ENCODE results near the gene CSH2.

DNA sequence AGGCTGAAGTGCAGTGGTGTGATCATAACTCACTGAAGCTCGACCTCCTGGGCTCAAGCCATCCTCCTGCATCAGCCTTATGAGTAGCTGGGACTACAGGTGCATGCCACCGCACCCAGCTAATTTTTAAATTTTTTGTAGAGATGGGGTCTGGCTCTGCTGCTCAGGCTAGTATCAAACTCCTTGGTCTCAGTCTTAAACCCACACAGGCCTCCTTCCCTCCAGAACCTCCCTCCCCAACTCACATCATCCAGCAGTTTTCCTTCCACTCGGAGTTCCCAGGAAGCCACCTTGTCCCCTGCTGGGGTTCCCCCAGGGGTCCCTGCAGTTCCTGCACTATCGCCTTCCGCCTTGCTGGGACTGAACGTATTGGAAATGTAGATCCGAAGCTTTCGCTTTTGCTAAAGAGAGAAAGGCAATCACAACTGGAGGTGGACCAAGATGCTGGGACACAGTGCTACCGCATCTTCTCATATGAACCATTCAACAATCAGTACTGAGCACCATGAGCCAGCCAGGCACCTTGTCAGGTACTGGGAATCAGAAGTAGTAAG, 38.2 kb downstream of the CSH2 start:
- TF ChIP-seq, protein P1, sequence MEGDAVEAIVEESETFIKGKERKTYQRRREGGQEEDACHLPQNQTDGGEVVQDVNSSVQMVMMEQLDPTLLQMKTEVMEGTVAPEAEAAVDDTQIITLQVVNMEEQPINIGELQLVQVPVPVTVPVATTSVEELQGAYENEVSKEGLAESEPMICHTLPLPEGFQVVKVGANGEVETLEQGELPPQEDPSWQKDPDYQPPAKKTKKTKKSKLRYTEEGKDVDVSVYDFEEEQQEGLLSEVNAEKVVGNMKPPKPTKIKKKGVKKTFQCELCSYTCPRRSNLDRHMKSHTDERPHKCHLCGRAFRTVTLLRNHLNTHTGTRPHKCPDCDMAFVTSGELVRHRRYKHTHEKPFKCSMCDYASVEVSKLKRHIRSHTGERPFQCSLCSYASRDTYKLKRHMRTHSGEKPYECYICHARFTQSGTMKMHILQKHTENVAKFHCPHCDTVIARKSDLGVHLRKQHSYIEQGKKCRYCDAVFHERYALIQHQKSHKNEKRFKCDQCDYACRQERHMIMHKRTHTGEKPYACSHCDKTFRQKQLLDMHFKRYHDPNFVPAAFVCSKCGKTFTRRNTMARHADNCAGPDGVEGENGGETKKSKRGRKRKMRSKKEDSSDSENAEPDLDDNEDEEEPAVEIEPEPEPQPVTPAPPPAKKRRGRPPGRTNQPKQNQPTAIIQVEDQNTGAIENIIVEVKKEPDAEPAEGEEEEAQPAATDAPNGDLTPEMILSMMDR (IDR thresholded peaks at IDR 0.05; ENCODE audit: low read depth, low read length), result no peak
- TF ChIP-seq POLR2A (IDR thresholded peaks at IDR 0.05; ENCODE audit: extremely low read depth, insufficient read length), result no peak

Data from NB4 (cell line).